Activated gamma-delta T cell treated with anti-CD3 and anti-CD28 coated beads, Interleukin-2, amount 50 U/mL, for 16 hours (primary cell): ENCODE data around the gene SLC44A5.
"Not testable (repeated sequence)": the region's sequence is repeated elsewhere in the genome, so short reads cannot be mapped to it uniquely, and the experiment has no call there.

Experiments
- DNase-seq: peaks from one replicate; pipeline ENCODE4 v3.0.0-alpha.2; 2020; ENCODE audit warnings: low read depth

SLC44A5 gene

DNA sequence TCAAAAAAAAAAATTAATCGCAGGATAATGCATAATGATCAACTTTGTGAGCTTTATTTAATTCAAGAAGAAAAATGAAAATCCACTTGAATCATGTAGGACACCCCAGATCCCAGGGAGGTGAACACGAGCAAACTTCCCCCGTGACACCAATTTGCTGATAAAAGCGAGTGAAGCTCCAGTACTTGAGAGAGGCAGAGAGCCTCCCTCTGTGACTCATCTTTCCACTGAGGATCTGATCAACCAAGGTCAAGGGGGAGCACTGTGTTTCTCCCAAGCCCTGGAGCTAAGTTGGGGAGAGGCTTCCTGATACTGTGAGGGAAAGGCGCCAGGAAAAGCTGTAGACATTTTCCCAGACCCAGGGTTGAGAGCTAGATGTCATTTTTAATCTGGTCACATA, 160.9 kb downstream of the SLC44A5 start:
- no peak for DNase-seq

DNA sequence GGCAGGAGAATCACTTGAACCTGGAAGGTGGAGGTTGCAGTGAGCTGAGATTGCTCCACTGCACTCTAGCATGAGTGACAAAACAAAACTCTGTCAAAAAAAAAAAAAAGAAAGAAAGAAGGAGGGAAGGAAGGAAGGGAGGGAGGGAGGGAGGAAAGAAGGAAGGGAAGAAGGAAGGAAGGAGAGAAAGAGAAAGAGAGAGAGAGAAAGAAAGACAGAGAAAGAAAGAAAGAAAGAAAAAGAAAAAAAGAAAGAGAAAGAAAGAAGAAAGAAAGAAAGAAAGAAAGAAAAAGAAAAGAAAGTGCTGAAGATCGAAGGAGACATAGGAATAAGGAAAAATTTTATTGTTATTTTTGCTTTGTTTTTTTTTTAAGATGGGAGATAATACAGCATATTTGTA, 166.7 kb downstream of the SLC44A5 start:
- DNase-seq = no peak

DNA sequence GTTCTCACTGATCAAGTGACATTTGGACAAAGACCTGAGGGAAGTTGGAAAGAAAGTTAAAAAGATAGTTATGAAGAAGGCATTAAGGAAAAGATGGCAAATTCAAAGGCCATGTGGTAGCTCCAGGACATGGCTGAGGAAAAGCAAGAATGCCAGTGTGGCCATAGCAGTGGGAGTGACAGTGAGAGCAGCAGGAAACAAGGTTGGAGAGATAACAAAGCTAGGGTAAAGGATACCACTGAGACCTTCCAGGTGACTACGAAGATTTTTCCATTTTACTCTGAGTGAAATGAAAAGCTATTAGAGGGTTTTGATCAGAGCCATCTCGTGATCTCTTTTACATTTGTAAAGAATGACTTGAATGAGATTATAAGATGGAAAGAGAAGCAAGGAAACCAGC, 170.6 kb downstream of the SLC44A5 start:
- no peak for DNase-seq

DNA sequence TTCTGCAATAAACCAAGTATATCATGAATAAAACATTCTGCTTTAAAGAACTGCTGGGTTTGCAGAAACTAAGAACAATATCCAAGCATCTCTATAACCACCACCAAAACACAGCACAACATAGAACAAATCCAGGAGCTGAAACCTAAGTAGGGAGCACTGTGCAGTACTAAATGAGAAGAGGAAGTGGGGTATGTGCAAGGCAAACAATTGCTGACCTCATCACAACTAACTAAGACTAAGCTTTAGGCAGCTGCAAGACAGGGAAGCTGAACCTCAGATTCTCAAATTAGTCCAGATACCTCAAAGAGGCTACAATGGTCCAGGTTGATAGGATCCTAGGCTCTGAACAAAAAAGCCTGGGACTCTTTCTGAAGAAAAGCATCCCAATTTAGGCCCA, 172.6 kb downstream of the SLC44A5 start:
- no peak for DNase-seq

DNA sequence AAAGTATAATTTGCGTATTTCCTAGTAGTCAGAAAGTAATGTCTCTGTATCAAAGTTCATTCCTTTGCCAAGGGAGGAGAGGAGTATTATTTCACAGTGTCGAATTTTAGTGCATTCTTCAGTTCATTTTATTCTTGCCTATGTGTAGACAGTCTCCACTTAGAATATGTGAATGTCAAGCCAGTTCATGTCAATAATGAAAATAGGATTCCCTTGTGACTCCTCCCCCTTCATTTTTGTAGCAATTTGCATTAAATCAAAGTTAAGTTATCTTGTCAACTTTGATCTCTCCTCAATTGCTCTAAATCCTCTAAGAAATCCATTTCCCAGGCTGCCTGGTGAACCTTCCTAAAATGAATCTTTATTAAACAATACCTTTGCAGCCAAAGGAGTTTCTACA, 179.1 kb downstream of the SLC44A5 start:
- no peak for DNase-seq

DNA sequence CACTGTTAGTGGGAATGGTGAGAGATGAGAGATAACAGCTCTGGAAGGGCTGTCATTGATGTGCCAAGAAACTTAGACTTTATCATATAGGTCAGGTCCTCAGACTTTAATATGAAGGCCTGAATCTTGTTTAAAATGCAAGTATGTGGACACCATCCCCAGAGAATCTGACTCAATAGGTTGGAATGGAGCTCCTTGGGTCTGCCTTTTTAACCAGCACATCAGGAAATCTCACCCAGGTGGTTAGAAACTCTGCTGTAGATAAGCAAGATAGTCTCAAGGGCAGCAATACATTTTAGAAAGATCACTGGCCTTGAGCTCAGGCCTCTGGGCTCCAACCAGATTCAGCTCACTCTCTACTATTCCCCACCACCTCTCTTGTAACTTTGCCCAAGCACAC, 180.4 kb downstream of the SLC44A5 start:
- DNase-seq = no peak

DNA sequence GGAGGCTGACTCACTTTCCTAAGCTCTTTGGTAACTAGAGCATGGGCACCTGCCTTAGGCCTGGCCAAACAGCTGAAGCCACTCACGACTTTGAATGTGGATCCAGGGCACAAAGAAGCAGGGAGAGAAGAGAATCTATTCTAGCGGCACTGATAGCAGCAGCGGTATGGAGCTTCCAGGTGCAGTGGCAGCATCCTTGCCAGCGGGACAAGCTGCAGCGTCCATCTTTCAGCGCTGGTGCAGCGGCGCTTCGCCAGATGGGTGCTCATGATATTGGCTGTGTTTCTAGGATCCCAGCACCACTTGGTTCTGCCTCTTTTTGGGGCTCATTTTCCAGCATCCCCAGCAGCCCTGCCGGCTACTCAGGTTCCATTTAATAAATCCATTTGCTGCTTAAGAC, 184.2 kb downstream of the SLC44A5 start:
- DNase-seq = no peak

DNA sequence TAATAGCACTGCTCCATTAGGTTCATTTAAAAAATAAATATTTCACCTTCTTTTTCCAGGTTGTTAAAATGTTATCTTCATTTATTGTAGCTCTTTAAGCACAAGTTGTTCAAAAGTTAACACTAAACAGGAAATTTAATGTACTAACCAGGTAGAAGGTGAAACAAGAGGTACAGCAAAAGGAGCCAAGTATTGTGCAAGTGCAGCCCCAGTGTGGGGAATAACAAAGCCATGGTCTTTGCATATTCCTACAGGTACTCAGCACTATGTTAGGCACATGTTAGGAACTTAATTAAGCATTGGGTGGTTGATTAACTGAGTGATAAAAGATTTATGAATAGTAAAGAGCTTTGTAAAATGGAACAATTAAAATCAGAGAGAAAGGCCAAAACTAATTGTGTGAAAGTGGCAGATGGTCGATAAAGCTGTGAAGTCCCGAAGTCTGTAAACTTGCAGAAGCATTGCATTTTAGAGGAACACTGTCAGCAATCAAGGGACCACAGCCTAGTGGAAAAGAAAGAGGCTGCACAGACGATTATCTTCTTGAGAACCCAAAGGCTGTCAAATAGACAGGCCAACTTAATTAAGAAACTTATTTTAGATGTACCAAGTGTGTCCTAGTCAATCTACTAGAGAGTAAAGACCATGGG, 185.8 kb downstream of the SLC44A5 start:
- DNase-seq = no peak

DNA sequence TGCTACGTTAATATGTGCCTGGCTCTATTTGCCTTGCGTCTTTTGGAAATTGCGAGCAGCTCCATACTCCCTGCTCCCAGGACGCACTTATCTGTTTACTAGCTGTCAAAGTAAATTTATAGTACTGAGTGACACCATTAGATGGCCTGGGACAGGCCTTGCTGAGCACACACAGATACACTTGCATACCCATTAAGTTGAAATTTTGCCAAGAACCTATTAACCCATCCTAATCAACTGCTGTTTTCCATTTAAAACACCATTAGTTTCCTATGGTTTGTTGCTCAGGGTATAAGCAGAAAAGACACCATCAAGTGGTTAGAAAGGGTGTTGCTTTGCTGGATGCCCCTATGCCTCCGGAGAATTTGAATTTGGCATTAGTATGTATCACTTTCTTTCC, 187.3 kb downstream of the SLC44A5 start:
- no peak for DNase-seq

DNA sequence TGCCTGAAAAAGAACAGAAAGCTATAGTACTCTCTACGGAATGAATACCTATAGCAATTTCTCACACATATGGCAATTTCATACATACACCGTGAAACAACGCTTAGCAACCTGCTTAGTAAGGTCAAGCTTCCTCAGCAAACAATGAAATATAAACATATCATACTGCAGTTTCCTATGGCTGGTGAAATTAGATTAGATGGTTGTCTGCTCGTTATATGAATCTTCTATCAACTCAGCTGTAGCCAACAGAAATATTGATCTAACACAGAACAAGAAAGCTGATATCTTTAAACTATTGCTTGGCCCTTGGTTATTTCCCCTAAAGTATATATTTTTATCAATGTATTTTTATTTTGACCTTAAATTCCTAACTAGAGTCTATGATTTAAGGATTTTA, 187.8 kb downstream of the SLC44A5 start:
- DNase-seq = no peak

DNA sequence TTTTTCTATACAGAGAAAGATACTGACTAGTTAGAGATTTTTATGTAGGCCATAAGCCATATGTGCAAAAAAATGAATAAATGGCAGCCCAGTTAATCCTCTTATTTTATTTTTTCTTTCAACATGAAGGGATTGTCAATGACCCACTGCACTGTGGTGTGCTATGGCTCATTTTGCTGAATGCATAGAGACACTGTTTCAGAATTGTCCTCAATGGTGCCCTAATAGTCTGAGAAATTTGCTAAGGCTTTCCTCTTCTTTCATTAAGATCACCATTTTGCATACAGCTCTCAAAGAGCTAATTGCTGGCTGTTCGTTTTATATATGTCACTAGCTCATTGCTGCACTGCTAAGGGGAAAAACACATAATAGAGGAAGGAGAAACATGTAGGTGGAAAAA, 189.5 kb downstream of the SLC44A5 start:
- no peak for DNase-seq

DNA sequence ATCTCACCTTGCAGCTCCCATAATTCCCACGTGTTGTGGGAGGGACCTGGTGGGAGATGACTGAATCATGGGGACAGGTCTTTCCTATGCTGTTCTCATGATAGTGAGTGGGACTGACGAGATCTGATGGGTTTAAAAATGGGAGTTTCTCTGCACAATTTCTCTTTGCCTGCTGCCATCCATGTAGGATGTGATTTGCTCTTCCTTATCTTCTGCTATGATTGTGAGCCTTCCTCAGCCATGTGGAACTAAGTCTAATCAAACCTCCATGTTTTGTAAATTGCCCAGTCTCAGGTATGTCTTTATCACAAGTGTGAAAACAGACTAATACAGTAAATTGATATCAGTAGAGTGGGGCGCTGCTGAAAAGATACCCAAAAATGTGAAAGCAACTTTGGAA, 195.7 kb downstream of the SLC44A5 start:
- DNase-seq = no peak

DNA sequence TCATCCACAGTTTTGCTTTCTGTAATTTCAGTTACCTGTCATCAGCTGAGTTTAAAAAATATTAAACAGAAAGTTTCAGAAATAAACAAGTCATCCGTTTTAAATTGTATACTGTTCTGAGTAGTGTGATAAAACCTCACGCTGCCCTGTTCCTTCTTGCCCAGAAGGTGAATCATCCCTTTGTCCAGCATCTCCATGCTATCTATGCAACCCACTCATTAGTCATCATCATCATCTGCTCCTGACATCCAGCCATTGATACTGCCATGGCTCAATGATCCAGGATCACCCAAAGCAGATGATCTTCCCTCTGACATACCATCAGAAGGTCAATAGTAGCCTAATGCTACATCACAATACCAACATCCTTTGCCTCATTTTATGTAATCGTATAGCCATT, 198.3 kb downstream of the SLC44A5 start:
- DNase-seq = no peak

DNA sequence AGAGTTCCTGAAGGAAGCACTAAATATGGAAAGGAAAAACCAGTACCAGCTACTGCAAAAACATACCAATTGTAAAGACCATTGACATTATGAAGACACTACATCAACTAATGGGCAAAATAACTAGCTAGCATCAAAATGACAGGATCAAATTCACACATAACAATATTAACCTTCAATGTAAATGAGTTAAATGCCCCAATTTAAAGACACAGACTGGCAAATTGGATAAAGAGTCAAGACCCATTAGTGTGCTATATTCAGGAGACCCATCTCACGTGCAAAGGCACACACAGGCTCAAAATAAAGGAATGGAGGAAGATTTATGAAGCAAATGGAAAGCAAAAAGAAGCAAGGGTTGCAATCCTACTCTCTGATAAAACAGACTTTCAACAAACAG, 206.2 kb downstream of the SLC44A5 start:
- not testable (repeated sequence) for DNase-seq

DNA sequence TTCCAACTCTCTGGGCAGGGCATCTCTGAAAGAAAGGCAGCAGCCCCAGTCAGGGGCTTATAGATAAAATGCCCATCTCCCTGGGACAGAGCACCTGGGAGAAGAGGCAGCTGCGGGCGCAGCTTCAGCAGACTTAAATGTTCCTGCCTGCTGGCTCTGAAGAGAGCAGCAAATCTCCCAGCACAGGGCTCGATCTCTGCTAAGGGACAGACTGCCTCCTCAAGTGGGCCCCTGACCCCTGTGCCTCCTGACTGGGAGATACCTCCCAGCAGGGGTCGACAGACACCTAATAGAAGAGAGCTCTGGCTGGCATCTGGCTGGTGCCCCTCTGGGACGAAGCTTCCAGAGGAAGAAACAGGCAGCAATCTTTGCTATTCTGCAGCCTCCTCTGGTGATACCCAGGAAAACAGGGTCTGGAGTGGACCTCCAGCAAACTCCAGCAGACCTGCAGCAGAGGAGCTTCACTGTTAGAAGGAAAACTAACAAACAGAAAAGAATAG, 207.7 kb downstream of the SLC44A5 start:
- not testable (repeated sequence) for DNase-seq

DNA sequence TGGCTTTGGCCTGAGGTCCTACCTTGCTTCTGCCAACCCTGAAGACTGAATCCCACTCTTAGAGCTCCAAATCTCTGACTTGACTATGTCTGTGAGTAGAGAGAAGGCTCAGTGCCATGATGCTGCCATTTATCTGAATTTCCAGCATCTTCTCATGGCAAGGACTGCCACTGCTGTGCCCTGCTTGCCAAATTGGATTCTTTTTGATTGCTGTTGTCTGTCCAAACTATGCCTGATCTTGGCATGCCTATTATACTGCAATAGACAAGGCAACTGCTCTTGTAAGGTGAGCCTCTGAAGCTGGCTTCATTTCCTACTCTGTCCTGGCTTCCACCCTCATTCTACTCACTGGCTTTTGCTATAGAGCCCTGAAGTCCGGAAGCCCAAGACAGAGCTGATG, 210.2 kb downstream of the SLC44A5 start:
- no peak for DNase-seq

DNA sequence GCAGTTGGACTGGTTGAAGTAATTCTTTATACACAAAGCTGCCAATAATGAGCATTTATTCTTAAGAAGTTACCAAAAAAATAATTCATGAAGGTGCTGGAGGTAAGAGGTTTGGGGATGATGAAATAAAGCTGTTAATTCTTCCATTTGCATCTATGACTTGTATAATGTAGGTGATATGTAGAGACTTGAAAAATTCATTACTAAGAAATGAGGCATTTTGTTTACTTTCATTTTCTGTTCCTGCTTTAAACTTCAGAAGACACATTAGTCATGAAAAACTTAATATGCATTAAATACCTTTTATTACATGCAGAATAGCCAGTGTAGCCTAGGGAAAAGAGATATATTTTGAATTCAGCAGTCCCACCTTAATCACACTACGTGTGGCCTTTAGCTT, 214.2 kb downstream of the SLC44A5 start:
- no peak for DNase-seq

DNA sequence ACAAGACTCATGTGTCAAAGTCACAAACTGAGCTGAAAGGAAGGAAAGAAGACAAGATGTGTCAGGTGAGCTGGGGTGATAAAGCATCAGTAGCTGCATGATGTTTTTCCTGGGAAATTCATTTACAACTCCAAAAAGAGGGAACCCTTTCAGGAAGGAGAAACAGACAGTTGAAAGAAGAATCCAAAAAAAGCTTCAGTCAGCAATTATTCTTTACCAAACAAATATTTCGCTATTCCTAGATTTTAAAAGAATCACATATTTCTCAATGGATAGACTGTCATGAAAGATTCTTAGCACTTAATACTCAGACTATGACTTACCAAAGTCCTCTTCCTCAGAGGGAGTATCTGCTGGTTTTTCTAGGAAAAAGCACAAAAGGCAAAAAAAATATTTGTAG, 214.7 kb downstream of the SLC44A5 start:
- no peak for DNase-seq

DNA sequence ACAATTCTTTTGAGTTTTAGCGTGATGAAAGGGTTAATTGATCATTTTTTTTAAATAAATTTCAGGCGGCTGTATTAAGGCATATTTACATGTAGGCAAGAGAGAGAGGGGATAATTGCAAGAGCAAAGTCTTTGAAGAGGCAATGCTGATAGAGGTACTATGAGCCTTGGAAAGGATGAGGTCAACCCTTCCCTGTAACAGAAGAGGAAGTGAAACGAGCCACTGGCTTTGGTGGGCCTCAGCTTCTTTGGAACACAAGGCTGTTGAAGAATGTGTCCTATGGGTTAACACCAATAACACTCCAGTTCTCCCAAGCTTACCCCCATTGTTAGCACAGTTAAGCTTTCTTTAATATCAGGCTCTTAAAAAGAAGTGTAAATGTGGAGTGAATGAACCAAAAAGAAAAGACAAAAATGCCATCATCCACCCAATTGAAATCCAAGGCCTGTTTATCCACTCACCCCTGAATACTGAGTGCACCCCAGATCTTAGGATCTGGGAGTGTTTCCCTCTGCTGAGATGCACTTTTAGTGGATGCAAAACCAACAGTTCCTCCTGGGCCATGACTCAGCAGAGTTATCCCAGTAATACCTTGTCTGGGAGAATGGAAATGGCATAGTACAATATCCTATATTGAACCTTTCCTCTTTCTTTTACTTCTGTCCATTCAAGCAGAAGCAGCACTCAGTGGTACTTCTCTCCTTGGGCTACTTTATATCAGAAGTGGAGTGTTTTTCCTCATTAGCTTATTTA, 216.4 kb downstream of the SLC44A5 start:
- DNase-seq = no peak

DNA sequence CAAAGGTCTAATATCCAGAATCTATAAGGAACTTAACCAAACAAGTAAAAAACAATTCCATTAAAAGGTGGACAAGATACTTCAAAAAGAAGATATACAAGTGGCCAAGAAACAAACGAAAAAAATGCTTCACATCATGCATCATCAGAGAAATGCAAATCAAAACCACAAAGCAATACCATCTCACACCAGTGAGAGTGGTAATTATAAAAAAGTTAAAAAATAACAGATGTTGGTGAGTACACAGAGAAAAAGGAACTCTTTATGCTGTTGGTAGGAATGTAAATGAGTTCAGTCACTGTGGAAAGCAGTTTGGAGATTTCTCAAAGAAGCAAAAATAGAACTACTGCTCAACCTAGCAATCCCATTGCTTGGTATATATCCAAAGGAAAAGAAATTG, 218.6 kb downstream of the SLC44A5 start:
- DNase-seq = no peak

DNA sequence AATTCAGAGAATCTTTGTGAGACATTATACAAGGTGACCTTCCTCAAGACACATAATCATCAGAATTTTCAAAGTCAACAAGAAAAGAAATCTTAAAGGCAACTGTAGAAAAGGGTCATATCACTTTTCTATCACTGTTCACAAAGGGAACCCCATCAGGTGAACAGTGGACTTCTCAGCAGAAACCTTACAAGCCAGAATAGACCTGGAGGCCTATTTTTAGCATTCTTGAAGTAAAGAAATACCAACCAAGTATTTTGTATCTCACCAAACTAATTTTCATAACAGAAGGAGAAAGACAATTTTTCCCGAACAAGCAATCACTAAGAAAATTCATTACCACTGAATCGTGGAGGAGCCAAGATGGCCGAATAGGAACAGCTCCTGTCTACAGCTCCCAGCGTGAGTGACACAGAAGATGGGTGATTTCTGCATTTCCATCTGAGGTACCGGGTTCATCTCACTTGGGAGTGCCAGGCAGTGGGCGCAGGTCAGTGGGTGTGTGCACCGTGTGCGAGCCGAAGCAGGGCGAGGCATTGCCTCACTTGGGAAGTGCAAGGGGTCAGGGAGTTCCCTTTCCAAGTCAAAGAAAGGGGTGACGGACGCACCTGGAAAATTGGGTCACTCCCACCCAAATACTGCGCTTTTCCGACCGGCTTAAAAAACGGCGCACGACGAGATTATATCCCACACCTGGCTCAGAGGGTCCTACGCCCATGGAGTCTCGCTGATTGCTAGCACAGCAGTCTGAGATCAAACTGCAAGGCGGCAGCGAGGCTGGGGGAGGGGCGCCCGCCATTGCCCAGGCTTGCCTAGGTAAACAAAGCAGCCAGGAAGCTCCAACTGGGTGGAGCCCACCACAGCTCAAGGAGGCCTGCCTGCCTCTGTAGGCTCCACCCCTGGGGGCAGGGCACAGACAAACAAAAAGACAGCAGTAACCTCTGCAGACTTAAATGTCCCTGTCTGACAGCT, 235.2 kb downstream of the SLC44A5 start:
- DNase-seq = not testable (repeated sequence)

DNA sequence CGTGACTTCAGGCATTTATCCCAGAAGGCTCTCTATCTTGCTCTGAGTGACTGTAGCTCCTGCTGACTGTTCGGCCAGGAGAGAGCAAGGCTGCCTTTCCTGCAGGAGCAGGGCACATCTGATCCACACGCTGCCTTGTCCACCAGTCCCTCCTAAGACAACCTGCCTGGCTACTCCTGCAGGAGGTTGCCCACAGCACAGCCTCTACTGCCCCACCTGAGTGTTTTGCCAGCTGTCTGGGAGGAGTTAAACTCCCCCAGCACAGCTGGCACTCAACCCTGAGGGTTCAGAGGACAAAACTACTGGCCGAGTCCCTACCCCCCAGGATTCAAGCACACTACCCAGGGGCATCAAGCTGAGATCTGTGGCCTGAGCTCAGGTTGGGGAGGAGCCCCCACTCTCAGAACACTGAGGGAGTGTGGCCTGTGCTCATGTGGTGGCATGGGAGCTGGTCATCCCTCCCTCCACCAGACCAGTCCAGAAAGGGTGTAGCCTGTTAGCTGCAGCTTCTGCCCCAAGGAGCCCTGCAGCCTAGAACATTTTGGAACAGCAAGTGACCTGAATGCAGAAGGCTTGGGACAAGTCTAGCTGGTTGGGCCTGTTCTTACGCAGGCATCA, 237.3 kb downstream of the SLC44A5 start:
- no peak for DNase-seq
